Activated B cell treated with CpG ODN at 0.5 μM for 24 hours (primary cell): ENCODE data around the gene KLHDC8A. TPM values are rescaled to one million over a fixed set of nuclear protein-coding genes. Genes with fewer than 3 reads are reported as not detected.

ENCODE experiments used
- ATAC-seq: fragments of 200-7000 bp; cut with Tn5 transposase; one replicate; pipeline ENCODE4 v1.10.0; 2021; ENCODE audit warnings: low read depth, mild to moderate bottlenecking, moderate library complexity
- CTCF ChIA-PET: fragments of 350-600 bp; sonication (Branson Sonifier 250); formaldehyde crosslinking; loops from one replicate; lab custom pipeline; 2021; ENCODE audit warnings: antibody characterized with exemption; lab: Charles Lee
- POLR2A ChIA-PET: fragments of 350-600 bp; sonication (Branson Sonifier 250); formaldehyde crosslinking; loops from one replicate; lab custom pipeline; 2021; ENCODE audit warnings: antibody characterized with exemption; lab: Charles Lee
- DNase-seq: peaks from one replicate; pipeline ENCODE4 v3.0.0; 2022
- H3K27ac Mint-ChIP-seq: one replicate; pipeline ENCODE4 v1.8.0; 2020; ENCODE audit warnings: mixed read lengths
- H3K27me3 Mint-ChIP-seq: one replicate; pipeline ENCODE4 v1.8.0; 2021; ENCODE audit warnings: mixed read lengths
- H3K36me3 Mint-ChIP-seq: one replicate; pipeline ENCODE4 v1.8.0; 2021; ENCODE audit warnings: low read depth, mixed read lengths
- H3K4me1 Mint-ChIP-seq: one replicate; pipeline ENCODE4 v1.8.0; 2021; ENCODE audit warnings: mixed read lengths
- H3K4me3 Mint-ChIP-seq: one replicate; pipeline ENCODE4 v1.8.0; 2020; ENCODE audit warnings: mild to moderate bottlenecking, mixed read lengths
- H3K9me3 Mint-ChIP-seq: one replicate; pipeline ENCODE4 v1.8.0; 2020; ENCODE audit warnings: mixed read lengths
- CTCF ChIP-seq: fragments of 200-600 bp; IDR thresholded peaks from one replicate; pipeline ENCODE4 v1.8.0; 2022; ENCODE audit warnings: antibody characterized with exemption, mild to moderate bottlenecking
- intact Hi-C: fragments of 100-400 bp; cut with micrococcal nuclease; formaldehyde crosslinking; loops from one replicate; pipeline ENCODE4 v1.15.1; 2024
- total RNA-seq: library from RNA; stranded (reverse); gene quantifications from 2 replicates; pipeline ENCODE4 v1.2.3, GENCODE V29; 2022

KLHDC8A gene
- total RNA-seq, 1 donor from 2014 or later = 0.07 TPM

GRCh38 chr1:205357567-205357966 lies 845 bp upstream of the KLHDC8A start:
- DNase-seq = no peak
- Mint-ChIP-seq H3K27me3 (peaks cover 15% of the 10 kb centered on the region), H3K36me3 (no peaks in the 10 kb centered on the region), H3K27ac (no peak overlapping the region), H3K4me1 (peaks cover 6% of the 10 kb centered on the region), H3K9me3 (no peaks in the 10 kb centered on the region), H3K4me3 (no peak overlapping the region)
- intact Hi-C loops = no loop called here
- ChIA-PET POLR2A (no interaction called here), CTCF (interaction anchor here (5.7 to 7.4 kb wide), 2 partner anchors 84 to 129 kb away, joined by 57 to 114 read pairs; no protein-coding TSS in a partner anchor)
- no peak for ATAC-seq
- TF ChIP-seq CTCF = no peak

GRCh38 chr1:205355075-205355453 lies 1.7 kb downstream of the KLHDC8A start:
- ChIA-PET CTCF (interaction anchor here (1.0 to 7.4 kb wide), 15 partner anchors 9 to 302 kb away, joined by 3 to 114 read pairs (median 6); partner anchors contain the start of gene BLACAT1), POLR2A (interaction anchor here (1.3 to 2.0 kb wide), 2 partner anchors 81 to 130 kb away, joined by 6 to 8 read pairs; no protein-coding TSS in a partner anchor)
- Mint-ChIP-seq H3K27me3 (peaks cover 13% of the 10 kb centered on the region), H3K4me1 (peaks cover 21% of the 10 kb centered on the region), H3K36me3 (no peaks in the 10 kb centered on the region), H3K4me3 (no peak overlapping the region), H3K27ac (no peak overlapping the region), H3K9me3 (no peaks in the 10 kb centered on the region)
- DNase-seq (no peak), ATAC-seq (no peak)
- no peak for TF ChIP-seq CTCF
- intact Hi-C loops = no loop called here

GRCh38 chr1:205354259-205355074 lies 2.3 kb downstream of the KLHDC8A start:
- POLR2A ChIA-PET = interaction anchor here (0.7 to 2.0 kb wide), 3 partner anchors 81 to 170 kb away, joined by 4 to 8 read pairs (median 6); no protein-coding TSS in a partner anchor
- no peak for DNase-seq

GRCh38 chr1:205353612-205354011 lies 3.1 kb downstream of the KLHDC8A start:
- no peak for TF ChIP-seq CTCF
- CTCF ChIA-PET = interaction anchor here (0.7 to 7.4 kb wide), 35 partner anchors 8 to 393 kb away, joined by 3 to 114 read pairs (median 4); partner anchors contain the start of genes BLACAT1 and NUAK2
- intact Hi-C loops = loop anchor here (1.0 to 5.0 kb wide), 5 partner anchors 18 to 171 kb away; no protein-coding TSS in a partner anchor
- H3K9me3 Mint-ChIP-seq = no peaks in the 10 kb centered on the region
- DNase-seq (no peak), ATAC-seq (no peak)
- no peak overlapping the region for H3K27ac Mint-ChIP-seq
- POLR2A ChIA-PET = interaction anchor here (1.3 to 2.0 kb wide), 2 partner anchors 80 to 132 kb away, joined by 6 to 8 read pairs; no protein-coding TSS in a partner anchor
- H3K4me3 Mint-ChIP-seq = no peak overlapping the region
- H3K27me3 Mint-ChIP-seq = peaks cover 7% of the 10 kb centered on the region
- peaks cover 35% of the 10 kb centered on the region for H3K4me1 Mint-ChIP-seq
- no peaks in the 10 kb centered on the region for H3K36me3 Mint-ChIP-seq

More at GRCh38 chr1:205354259-205355074, 2.3 kb downstream of the KLHDC8A start:
- intact Hi-C loops = loop anchor here (1.0 to 5.0 kb wide), 5 partner anchors 19 to 170 kb away; no protein-coding TSS in a partner anchor
- peak; percentile 69 for ATAC-seq
- Mint-ChIP-seq H3K36me3 (no peaks in the 10 kb centered on the region), H3K4me3 (no peak overlapping the region), H3K4me1 (peaks cover 27% of the 10 kb centered on the region), H3K9me3 (no peaks in the 10 kb centered on the region), H3K27me3 (peaks cover 10% of the 10 kb centered on the region), H3K27ac (no peak overlapping the region)
- CTCF ChIA-PET = interaction anchor here (0.7 to 7.4 kb wide), 37 partner anchors 8 to 392 kb away, joined by 3 to 114 read pairs (median 4); partner anchors contain the start of genes BLACAT1 and NUAK2
- TF ChIP-seq CTCF = no peak
